NB4 (cell line): ENCODE measurements around the gene DDX46.

Experiments
- CTCF ChIP-seq: IDR thresholded peaks from one replicate; pipeline ENCODE4 v1.5.1; 2012; ENCODE audit warnings: low read depth, low read length
- POLR2A ChIP-seq: IDR thresholded peaks from 2 replicates; pipeline ENCODE4 v1.6.1; 2011; ENCODE audit warnings: mild to moderate bottlenecking; ENCODE audit not compliant: insufficient read length; ENCODE audit errors: extremely low read depth

- TF ChIP-seq CTCF (no peak), POLR2A (no peak)
Measured at GRCh38 chr5:134714120-134714519, 44.5 kb upstream of the DDX46 start.
